A673 (cell line): ENCODE measurements around the gene ZP2.
"Not testable (repeated sequence)": the region's sequence is repeated elsewhere in the genome, so short reads cannot be mapped to it uniquely, and the experiment has no call there.

Source experiments
- EZH2 ChIP-seq: fragments of 200-600 bp; sonication (generic); IDR thresholded peaks from 2 replicates; pipeline ENCODE4 v1.6.1; 2017; ENCODE audit warnings: borderline replicate concordance, low read depth, mild to moderate bottlenecking, mixed read lengths, antibody characterized with exemption, low read length; ENCODE audit not compliant: poor library complexity, severe bottlenecking
- TF ChIP-seq, protein P1 (sequence below): fragments of 300-800, 200-600 bp; sonication (generic); conservative IDR thresholded peaks from 2 replicates; pipeline ENCODE4 v1.5.1; 2017; ENCODE audit warnings: low read depth, mild to moderate bottlenecking, antibody characterized with exemption, low read length, moderate library complexity, mixed read lengths

DNA sequence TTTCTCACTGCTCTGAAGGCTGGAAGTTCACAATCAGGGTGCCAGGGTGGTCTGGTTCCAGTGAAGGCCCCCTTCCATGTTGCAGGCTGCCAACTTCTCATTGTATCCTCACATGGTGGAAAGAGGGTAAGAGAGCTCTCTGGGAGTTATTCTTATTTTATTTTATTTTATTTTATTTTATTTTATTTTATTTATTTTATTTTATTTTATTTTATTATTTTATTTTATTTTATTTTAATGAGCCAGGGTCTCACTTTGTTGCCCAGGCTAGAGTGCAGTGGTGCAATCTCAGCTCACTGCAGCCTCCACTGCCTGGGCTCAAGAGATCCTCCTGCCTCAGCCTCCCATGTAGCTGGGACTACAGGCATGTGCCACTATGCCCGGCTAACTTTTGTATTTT is 55.4 kb downstream of the ZP2 start:
- TF ChIP-seq, protein P1, sequence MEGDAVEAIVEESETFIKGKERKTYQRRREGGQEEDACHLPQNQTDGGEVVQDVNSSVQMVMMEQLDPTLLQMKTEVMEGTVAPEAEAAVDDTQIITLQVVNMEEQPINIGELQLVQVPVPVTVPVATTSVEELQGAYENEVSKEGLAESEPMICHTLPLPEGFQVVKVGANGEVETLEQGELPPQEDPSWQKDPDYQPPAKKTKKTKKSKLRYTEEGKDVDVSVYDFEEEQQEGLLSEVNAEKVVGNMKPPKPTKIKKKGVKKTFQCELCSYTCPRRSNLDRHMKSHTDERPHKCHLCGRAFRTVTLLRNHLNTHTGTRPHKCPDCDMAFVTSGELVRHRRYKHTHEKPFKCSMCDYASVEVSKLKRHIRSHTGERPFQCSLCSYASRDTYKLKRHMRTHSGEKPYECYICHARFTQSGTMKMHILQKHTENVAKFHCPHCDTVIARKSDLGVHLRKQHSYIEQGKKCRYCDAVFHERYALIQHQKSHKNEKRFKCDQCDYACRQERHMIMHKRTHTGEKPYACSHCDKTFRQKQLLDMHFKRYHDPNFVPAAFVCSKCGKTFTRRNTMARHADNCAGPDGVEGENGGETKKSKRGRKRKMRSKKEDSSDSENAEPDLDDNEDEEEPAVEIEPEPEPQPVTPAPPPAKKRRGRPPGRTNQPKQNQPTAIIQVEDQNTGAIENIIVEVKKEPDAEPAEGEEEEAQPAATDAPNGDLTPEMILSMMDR: not testable (repeated sequence)
- TF ChIP-seq EZH2: not testable (repeated sequence)
